ENCODE data around the gene EXOSC7. TPM values are rescaled to one million over a fixed set of nuclear protein-coding genes. Genes with fewer than 3 reads are reported as not detected.

EXOSC7 gene
- total RNA-seq, 2 experiments from 2014 or later, result 90.0 to 98.0 TPM

DNA sequence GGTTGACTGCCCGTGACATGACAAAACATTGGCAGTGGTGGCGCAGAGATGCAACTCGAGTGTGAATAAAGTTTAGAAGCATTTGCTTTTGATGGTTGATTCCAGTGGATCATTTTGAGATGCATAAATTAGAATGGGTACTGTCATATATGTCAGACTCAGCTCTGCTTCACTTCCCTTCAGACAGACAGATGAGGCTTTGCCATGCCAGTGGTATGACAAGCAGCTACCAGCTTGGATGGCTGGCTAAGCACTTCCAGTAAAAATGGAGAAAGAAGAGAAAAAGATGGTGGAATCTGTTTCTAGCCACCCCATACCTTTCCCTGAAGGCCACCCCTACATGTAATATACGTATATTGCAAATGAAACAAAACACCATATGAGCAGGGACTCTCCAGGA is 36.5 kb downstream of the EXOSC7 start:
- POLR2A ChIA-PET, result interaction anchor here (0.5 kb wide), 1 partner anchor 647 kb away, joined by 5 read pairs; no protein-coding TSS in a partner anchor
- CTCF ChIA-PET, result no interaction called here

DNA sequence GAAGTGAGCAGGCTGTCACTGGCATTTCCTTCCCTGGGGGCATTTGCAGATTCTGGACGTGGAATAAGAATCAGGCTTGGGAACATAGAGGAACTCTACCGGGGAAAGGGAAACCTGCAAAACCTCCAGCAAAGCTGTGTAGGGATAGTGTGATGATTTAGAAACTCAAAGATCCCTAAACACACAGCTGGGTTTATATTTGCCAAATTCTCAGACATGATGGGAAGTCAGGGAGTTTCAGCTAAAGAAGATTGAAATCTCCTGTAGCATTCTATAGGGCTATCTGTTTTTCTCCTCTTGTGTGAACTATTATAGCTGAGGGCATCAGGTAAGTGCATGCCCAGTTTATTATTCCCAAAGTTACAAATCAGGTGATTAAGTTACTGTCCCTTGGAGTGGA is 40.9 kb downstream of the EXOSC7 start:
- CTCF ChIA-PET, result no interaction called here
- POLR2A ChIA-PET, result no interaction called here

DNA sequence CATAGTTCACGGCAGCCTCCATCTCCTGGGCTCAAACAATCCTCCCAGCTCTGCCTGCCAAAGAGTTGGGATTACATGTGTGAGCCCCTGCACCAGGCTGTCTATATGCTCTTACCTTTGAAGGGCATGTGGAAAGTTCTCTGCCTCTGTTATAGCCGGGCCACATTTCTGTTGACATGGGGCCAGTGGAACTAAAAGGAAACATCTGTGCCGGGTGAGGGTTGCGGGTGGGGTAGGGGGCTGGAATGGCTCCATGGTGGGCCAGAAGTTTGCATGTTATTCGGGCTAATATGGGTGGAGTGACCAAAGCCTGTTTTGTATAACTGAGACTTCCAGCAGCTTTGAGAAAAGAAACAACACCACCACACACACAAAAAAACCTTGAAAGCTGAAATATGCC is 41.8 kb downstream of the EXOSC7 start:
- ChIA-PET CTCF (no interaction called here), POLR2A (no interaction called here)

DNA sequence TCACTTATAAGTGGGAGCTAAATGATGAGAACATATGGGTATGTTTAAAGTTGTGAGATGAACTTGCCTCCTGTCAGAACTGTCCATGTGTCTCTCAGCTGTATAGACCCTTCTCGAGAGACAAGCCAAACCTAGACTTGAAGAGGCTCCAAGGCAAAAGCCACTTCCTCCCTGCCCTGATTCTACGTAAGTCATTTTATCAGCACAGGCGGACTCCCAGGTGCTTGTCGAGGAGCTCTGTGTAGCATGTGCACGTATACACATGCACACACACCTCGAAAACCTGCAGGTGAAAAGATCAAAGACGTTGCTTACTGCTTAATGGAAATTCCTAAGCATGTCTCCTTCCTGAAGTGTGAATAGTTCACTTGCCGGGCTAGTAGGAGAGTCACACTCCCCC is 44.5 kb downstream of the EXOSC7 start:
- CTCF ChIA-PET, result no interaction called here
- POLR2A ChIA-PET, result no interaction called here

DNA sequence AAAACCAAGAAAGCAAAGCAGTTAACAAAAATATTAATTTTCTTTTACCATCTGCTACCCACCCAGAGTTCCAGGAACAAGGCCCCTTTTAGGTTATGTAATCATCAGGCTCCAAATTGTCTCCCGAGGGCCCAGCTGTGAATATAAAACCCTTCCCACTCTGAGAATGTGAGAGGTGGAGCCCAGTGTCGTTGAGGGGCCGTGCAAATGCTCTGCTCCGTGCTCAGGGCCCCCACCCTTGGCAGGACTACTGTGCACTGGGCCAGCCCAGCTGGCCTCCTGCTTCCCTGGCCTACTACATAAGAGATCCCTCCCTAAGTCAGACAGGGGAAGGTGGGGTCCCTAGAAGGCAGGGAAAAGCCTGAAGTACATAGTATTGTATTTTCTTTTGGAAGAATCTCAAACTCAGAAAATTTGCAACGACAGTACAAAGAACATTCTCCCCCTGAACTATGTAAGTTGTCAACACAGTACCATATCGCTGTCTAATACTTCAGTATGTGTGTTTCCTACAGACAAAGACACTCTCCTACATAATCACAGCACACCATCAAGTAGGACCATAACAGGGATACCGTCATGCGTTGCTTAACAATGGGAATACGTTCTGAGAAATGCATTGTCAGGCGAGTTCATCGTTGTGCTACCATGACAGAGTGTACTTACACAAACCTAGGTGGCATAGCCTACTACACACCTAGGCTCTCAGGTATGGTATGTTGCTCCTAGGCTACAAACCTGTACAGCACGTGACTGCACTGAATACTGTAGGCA is 45.7 kb downstream of the EXOSC7 start:
- CTCF ChIA-PET, result no interaction called here
- POLR2A ChIA-PET, result no interaction called here

DNA sequence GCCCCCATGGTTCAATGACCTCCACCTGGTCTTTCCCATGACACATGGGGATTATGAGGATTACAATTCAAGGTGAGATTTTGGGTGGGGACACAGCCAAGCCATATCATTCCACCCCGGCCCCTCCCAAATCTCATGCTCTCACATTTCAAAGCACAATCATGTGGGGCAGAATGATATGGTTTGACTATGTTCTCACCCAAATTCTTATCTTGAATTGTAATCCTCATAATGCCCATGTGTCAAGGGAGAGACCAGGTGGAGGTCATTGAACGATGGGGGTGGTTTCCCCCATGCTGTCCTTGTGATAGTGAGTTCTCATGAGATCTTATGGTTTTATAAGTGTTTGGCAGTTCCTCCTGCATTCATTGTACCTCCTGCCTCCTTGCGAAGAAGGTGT is 47.6 kb downstream of the EXOSC7 start:
- ChIA-PET POLR2A (no interaction called here), CTCF (no interaction called here)

DNA sequence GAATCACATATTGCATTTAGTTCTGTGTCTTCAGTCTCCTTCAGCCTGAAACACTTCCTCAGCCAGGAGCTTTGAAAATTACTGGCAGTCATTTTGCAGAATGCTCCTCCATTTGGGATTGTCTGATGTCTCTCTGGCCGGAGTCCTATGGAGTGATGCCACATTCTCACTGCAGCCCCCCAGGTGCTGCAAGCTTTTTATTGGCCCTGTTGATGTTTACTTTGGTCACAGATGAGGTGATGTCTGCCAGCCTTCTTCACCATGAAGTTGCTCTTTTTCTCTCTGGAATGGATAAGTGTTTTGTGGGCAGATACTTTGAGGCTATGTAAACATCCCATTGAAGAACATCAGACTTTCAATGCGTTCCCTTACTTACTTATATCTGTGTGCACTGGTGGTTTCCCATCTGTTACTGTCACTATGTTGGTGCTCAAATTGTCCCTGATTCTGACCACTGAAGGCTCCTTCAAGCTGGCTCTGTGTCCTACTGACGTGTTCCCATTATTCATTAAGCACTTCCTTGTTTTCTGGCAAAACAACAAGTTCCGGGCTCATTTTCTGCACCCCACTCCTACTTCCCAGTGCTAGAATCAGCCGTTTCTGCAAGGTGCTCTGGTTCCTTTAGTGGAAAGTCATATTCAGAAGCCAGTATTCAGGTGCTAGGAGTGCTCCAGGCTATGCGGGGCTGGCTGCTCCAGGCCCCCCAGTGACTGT is 48.7 kb downstream of the EXOSC7 start:
- CTCF ChIA-PET, result no interaction called here
- POLR2A ChIA-PET, result no interaction called here

DNA sequence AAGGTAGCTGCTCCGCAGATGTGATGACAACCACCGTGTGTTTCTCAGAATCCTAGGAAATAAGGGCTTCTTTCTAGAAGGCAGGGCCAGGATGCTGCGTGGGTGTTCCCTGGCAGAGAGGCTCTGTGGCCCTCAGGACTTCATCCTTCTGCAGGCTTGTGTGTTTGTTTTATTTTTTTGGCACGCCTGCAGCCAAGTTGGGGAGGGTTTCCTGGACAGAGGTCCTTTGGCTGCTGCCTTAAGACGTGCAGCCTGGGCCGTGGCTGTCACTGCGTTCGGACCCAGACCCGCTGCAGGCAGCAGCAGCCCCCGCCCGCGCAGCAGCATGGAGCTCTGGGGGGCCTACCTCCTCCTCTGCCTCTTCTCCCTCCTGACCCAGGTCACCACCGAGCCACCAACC is 50.0 kb downstream of the EXOSC7 start, which contains the start of gene CLEC3B:
TSS of gene CLEC3B (plus strand) at position 266 of the 400 bp plus-strand sequence. CDS start at position 326, 60 bp downstream.
- CTCF ChIA-PET, result no interaction called here

DNA sequence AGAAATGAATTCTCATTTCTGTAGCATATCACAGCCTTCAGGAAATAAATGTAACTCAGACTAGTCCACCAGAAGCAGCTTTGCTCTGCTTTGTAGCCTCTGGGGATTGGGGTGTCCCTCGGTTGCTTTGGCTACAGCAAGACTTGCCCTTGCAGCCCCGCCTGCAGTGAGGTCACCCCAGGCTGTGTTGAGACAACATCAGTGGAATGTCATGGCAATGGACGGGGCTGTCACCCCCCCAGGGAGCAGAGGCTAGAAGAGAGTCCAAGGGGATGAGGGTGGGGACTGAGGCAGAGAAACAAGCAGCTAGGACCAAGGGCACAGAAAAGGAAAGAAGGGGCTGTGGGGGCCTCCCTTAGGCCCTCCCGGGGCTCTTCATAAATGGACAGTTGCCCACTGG is 50.9 kb downstream of the EXOSC7 start:
- ChIA-PET POLR2A (no interaction called here), CTCF (no interaction called here)

More for the DNA sequence above, 50.0 kb downstream of the EXOSC7 start, which contains the start of gene CLEC3B:
- POLR2A ChIA-PET, result no interaction called here

DNA sequence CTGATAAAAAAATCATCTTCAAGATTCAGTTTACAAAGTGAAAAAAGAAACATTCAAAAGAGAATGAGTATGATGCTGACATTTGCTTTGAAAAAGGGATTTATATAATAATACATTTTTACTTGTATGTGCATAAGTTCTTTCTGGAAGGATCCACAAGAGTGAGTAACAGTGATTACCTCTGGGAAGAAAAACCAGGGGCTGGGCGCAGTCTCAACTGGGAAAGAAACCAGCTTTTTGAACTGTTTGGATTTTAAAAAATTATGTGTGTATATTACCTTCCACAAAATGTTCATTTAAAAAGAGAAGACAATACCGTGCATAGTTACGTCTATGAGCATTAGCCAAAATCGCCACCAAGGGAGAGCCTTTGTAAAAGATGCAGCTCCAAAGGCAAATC is 51.4 kb downstream of the EXOSC7 start:
- POLR2A ChIA-PET, result no interaction called here
- CTCF ChIA-PET, result no interaction called here

DNA sequence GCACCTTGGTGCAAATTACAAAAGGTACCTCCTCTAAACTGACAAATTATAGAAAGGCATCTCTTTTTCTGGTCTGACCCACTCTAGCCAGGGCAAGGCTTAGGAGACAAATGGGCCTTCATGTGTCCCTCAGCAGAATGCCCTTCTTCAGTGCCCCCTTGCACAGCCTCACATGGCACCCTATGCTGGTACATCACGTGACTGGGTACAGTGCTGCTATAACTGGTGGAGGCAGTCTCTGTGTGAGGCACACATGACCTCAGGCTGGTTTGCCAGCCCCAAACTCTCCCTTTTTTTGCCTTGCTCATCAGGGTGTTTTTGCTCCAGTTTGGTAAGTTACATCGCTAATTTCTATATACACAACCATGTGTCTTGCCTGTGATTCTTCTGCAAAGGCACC is 53.2 kb downstream of the EXOSC7 start:
- ChIA-PET CTCF (no interaction called here), POLR2A (no interaction called here)

DNA sequence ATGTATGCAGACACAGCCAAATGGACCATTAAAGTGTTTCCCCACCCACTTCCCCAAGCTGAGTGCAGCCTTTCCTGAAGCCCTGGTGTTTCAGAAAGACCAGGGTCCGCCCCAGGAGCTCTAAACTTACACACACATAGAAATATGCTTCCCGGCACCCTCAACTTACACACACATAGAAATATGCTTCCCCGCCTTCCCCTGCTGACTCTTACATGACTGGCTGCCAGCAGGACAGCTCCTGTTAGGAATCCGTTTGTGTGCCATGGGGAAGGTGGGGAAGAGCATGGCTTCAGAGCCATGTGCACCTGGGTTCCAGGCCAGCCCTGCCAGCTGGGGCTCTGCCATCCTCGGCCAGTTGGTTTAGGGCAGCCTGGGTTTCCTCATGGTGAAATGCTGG is 53.6 kb downstream of the EXOSC7 start:
- ChIA-PET POLR2A (no interaction called here), CTCF (no interaction called here)

DNA sequence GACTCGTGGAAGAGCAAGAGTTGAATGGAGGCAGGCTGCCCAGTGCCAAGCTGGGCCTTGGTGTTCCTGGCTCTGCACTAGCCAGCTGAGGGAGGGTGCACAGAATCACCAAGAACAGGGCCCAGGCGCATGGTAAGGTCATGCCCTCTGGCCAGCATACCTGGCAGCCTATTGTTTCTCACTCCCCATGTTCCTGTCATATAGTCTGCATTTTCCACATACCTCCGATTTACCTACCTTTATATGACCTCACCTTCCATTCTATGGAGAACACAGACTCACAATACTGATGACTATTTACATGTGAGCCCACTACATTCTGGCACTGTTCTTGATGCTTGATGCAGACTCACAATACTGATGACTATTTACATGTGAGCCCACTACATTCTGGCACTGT is 55.5 kb downstream of the EXOSC7 start:
- ChIA-PET POLR2A (no interaction called here), CTCF (interaction anchor here (1.1 kb wide), 1 partner anchor 178 kb away, joined by 3 read pairs; no protein-coding TSS in a partner anchor)

DNA sequence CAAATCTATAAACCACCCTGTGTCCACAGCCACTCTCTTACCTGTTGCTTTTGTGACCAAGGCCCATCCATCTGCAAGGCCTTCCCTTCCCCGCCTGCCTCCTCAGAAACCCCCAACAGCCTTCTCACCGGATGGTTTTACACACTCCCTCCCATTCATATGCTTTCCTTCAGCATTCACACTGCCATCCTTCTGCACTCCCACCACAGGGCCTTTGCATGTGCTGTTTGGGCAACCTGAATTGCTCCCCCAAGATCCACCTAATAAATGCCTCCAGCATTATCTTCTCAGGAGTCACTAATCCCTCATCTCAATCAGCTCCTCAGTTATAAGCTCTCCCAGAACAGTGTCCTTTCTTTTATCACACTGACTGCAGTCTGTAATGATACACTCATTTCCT is 56.1 kb downstream of the EXOSC7 start:
- ChIA-PET CTCF (no interaction called here), POLR2A (no interaction called here)

DNA sequence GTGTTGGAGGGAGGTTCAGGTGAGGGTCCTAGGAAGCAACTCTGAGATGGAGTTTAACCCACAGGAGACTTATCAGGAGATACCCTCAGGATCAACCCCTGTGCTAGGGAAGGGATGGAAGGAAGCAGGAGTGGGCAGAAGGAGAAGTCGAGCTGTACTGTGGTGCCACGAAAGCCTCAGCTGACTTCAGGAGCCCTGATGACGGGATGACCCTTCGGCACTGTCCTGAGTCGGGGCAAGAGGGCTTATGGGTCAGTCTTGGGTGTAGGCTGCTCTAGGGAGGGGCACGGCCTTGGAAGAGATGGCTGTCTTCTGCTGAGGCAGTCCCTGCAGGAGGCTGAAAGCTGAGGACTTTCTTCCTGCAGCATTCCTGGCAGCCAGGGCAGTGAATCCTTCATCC is 57.7 kb downstream of the EXOSC7 start:
- ChIA-PET POLR2A (no interaction called here), CTCF (no interaction called here)

DNA sequence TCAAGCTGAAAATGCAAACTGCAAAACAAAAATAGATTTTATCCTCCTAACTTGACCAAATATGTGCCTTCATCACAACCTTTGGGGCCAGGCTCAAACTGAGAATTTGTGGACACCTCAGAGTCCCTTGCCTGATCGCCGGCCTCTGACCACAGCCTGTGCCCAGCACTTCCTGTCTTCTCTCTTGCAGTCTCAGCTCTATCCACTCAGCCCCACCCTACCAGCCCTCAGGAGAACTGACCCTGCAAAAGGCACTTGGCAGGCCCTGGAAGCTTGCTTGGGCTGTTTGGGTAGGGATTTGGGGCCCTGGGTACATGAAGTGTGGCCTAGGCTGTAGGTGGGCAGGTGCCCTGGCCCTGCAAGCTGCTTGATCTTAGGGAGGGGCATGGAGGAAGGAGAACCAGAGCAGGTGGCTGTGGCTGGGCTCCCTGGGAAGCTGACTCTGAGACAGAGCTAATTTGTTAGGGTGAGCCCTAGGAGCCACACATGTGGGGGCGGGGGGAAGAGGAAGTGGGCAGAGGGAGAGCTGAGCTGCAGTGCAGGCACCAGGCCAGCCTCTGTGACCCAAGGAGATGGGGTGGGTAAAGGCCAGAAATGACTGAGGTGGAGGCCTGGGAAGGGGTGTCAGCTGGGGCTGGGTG is 58.7 kb downstream of the EXOSC7 start:
- CTCF ChIA-PET, result no interaction called here
- POLR2A ChIA-PET, result no interaction called here

DNA sequence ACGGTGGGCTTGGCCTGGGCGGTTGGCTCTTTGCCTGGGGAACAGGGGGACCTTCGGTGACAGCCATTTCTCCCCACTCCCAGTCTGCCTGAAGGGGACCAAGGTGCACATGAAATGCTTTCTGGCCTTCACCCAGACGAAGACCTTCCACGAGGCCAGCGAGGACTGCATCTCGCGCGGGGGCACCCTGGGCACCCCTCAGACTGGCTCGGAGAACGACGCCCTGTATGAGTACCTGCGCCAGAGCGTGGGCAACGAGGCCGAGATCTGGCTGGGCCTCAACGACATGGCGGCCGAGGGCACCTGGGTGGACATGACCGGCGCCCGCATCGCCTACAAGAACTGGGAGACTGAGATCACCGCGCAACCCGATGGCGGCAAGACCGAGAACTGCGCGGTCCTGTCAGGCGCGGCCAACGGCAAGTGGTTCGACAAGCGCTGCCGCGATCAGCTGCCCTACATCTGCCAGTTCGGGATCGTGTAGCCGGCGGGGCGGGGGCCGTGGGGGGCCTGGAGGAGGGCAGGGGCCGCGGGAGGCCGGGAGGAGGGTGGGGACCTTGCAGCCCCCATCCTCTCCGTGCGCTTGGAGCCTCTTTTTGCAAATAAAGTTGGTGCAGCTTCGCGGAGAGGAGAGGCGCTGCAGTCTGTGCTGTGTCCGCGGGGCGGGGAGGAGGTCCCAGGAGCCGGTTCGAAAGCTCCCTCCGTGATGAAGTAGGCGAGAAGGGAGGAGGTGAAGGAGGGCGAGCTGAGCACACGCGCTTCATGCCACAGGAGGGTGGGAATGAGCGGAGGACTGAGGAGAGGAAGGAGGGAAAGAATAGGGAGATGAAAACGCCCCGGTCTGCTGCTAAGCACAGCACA is 59.6 kb downstream of the EXOSC7 start:
- ChIA-PET CTCF (interaction anchor here (0.8 to 3.8 kb wide), 3 partner anchors 174 to 479 kb away, joined by 3 to 28 read pairs (median 3); no protein-coding TSS in a partner anchor), POLR2A (no interaction called here)

DNA sequence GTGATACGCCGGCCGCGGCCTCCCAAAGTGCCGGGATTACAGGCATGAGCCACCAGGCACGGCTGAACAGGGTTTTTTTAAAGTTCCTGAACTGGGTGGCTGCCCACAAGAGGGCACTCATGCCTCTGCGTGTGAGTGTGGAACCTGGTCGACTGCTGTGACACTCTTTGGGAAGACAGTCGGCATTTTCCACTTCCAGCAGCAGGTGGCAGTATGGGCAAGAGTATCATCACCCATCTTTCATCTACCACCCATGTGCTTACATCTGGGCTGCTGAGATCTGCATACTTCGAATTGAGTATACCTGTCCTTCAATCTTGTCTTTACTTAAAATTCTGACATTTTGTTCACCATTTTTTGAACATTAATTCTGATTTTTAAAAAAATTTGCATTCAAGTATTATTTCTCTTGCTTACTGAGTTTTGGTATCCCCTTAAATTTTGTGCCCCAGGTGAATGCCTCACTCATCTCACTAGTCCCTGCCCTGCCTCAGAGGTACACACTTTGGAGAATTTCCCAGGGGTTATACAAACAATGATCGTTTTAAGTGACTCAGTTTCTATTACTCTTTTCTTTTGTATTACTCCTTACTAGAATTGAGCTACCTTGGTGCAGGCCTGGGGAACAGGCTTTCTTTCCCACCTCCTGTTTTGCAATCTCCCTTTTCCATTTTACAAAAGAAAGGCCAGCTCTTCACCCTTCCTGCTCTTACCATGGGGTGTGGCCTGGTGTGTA is 61.8 kb downstream of the EXOSC7 start:
- ChIA-PET CTCF (interaction anchor here (0.7 to 3.8 kb wide), 7 partner anchors 10 to 344 kb away, joined by 3 to 28 read pairs (median 4); partner anchors contain the start of genes EXOSC7 and ZDHHC3), POLR2A (no interaction called here)

DNA sequence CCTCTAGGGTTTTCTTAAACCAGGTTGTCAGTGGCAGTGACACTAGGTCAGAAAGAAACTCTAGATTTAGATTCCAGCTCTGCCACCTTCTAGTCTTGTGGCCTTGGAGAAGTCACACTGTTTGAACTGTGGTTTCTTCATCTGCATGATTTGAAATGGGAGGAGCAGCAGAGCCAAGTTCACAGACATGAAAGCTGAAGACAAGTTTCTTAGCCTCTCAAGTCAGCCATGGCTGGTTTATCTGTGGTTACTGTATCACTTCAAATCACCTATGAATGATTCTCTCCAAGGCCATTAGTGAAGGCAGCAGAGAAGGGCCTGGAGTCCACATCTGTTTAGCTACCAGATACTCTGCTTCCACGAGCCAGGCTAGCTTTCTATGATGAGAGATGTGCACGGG is 65.6 kb downstream of the EXOSC7 start:
- CTCF ChIA-PET, result interaction anchor here (1.1 to 2.6 kb wide), 4 partner anchors 14 to 491 kb away, joined by 3 to 31 read pairs (median 4); no protein-coding TSS in a partner anchor
- POLR2A ChIA-PET, result no interaction called here
